GM23248 (cell line): Measurements from ENCODE around the gene NPC1L1.

ENCODE experiments used
- EZH2 ChIP-seq: fragments of 200-600 bp; sonication (generic); IDR thresholded peaks from 2 replicates; pipeline ENCODE4 v1.6.1; 2018; ENCODE audit warnings: antibody characterized with exemption, mild to moderate bottlenecking; ENCODE audit not compliant: insufficient read depth, poor library complexity, severe bottlenecking
- EZH2phosphoT487 ChIP-seq: fragments of 200-600 bp; sonication (generic); IDR thresholded peaks from 2 replicates; pipeline ENCODE4 v1.6.1; 2018; ENCODE audit warnings: antibody characterized with exemption, moderate library complexity, mild to moderate bottlenecking, low read depth; ENCODE audit not compliant: insufficient read depth

GRCh38 chr7:44561962-44562621, 21.0 kb upstream of the NPC1L1 start:
- TF ChIP-seq EZH2 (no peak), EZH2phosphoT487 (no peak)
